Activated CD4-positive, alpha-beta T cell treated with anti-CD3 and anti-CD28 coated beads for 4 hours (primary cell): ENCODE results near the gene PAK2.
A peak's percentile ranks its signal among the peaks of the same experiment; 100 is the strongest.
"Not testable (repeated sequence)": the region's sequence is repeated elsewhere in the genome, so short reads cannot be mapped to it uniquely, and the experiment has no call there.

ENCODE experiments used
- DNase-seq, 2 donors: peaks; one replicate each; pipeline ENCODE4 v3.0.0-alpha.2; 2020

The PAK2 gene

DNA sequence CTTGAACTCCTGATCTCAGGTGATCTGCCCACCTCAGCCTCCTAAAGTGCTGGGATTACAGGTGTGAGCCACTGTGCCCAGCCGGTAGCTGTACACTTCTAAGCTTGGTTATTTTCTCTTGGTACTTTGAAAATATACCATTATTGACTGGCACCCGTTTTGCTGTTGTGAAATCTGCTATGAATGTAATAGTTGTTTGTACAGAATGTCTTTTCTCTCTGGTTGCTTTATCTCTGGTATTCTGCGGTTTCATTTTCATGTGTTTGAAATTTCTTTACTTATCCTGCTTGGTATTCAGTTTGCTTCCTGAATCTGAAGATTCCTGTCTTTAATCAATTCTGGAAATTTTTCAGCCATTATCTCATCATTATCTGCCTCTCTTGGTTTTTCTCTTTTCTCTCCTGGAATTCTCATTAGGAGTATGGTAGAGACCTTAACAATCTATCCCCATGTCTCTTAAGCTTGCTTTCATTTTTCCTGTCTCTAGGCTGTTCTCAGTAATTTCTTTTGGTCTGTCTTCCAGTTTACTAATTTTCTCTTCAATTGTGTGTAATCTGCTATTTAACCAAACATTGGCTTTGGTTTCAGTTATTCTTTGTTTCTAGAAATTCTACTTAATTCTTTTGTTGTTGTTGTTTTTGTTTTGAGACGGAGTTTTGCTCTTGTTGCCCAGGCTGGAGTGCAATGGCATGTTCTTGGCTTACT lies 2.8 kb upstream of the PAK2 start:
- no peak for DNase-seq

DNA sequence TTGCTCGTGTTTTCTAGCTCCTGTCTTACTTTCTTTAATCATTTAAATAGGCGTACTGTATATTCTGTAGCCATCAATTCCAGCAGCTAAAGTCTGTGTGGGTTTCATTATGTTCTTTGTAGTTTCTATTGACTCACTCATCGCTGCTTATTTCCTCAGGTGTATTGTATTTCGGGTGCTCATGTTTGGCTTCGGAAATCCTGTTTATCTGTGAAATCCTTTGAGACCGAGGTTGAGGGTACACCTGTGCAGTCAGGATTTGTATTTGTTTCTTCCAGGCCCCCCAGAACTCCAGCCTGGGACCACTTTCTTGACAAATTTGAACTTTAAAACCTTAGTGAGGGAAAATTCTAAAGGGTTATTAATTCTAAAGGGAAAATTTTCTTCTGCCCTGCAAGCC lies 2.0 kb upstream of the PAK2 start:
- DNase-seq, result no peak

DNA sequence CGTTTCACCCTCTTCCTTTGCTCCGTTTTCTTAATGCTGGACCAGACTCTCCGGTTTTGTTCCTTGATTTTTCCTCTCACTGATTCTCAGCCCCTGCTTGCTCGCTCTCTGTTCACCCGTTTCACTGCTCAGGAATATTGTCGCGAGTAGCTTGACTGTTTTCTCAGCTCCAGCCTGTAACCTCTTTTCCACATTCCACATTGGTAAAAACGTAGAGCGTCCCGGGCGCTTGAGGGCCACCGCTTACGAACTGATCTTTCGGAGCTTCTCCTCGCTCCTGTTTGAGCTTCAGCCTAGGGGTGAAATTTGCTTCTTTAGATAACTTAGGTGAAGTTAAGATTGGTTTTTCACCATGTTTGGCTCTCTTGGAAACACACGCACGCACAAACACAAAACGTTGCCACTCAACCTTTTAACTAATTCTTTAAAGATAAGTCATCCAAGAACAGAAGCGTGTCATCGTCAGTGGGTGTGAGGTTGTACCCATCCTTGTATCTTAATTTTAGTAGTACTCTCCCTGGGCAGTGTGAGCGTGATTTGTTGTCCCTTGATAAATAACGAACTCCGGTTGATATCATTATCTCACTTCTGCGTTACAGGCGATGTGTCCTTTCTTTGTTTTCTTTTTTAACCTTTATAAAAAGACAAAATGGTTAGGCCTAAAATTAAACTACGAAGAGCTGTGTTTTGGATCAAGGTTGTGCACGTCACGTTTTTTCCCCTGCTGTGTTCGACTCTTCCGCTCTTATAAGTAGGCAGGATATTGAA lies 1.0 kb downstream of the PAK2 start:
- DNase-seq, result peak; percentile 46 to 50

DNA sequence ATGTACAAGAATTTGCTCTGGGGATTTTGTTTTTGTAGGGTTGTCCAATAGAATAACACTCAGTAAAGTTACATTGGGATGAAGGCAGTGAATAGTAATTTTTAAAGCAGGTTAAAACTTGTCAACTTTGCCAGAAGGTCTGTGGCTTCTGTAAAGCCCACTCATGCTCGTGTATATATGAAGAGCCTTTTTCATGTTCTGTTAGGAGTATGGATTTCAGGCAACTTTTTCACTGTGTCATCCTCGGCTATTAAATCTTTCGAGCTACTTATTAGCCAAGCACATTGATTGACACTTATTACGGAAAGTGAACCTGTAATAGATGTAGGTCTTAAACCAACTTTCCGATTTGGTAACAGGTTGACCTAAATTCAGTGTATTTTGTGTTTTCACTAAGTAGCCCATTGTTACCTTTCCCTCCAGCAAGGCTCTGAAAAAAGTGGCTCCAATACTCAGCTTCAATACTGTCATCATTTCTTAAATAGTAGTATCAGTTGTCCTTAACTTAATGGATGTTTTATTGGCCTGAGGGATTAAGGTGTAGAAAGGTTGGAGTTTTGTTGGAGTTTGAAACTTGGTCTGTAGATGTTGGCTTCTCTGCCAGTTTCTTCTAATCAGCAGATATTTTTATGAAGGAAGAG lies 1.7 kb downstream of the PAK2 start:
- no peak for DNase-seq

DNA sequence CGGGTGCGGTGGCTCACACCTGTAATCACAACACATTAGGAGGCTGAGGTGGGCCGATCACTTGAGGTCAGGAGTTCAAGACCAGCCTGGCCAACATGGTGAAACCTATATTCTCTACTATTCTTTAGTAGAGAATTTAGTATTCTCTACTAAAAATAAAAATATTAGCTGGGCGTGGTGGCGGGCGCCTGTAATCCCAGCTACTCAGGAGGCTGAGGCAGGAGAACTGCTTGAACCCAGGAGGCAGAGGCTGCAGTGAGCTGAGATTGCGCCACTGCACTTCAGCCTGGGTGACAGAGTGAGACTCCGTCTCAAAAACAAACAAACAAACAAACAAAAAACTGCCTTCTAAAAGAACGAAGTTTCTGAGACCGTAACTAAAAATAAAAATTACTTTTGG lies 3.9 kb downstream of the PAK2 start:
- not testable (repeated sequence) for DNase-seq

DNA sequence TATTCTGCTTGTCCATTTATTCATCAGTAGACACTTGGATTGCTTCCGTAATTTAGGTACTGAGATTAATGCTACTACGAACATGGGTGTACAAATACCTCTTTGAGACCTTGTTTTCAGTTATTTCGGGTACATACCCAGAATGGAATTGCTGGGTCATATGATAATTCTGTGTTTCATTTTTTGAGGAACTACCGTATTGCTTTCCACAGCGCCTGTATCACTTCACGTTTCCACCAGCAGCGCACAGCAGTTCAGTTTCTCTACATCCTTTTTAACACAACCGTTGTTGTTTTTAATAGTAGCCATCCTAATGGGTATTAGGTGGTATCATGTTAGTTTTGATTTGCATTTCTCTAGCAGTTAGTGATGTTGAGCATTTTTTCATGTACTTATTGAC lies 9.5 kb downstream of the PAK2 start:
- DNase-seq, result no peak

DNA sequence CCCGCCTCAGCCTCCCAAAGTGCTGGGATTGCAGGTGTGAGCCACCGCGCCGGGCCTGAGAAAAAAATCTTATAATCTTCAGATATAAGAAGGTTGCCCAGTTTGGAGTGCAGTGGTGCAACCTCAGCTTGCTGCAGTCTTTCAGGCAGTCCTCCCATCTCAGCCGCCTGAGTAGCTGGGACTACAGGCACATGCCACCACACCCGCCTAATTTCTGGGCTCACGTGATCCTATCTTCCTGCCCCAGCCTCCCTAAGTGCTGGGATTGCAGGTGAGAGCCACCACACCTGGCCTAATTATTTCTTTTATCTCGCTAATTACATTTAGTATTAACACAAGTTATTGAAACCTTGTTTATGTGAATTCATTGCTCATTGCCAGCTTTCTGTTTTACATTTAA lies 13.5 kb downstream of the PAK2 start:
- no peak for DNase-seq

DNA sequence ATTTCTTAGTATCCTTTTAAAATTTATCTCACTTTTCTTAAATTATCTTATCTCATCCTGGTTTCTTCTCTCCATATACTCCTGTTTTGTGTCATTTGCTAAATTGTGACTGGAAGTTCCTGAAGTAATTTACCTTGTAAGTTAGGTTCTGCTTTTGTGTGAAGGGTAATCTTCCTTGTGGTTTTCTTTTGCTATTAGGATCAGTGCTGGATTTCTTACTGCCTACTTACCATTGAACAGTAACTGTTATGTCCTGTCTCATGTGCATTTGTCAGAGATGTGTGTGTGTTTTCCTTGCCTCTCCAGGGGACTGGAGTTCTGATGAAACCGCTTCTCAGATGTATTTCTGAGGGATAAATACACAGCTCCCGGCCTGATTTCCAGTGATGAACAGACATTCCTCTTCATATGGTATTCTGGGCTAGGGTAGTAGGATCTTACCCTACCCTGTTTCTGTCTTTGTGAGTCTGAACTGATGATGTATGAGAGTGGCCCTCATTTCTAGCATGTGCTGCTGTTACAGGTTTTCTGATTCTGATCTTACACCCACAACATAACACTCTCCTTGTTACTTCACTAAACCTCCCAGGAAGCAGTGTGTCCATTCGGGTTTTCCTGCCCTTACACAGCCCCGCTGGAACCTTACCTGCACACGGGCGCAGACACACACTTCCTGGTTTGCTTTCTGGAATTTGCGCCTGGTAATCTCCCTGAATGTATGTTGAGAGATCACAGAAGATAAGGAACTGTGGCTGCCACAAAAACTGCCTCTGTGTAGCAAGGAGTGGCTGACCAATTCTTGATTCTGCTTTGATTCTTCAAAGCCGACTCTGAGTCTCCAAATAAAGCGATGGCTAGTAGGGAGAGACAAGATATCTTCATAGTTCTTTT lies 14.7 kb downstream of the PAK2 start:
- DNase-seq, result no peak

DNA sequence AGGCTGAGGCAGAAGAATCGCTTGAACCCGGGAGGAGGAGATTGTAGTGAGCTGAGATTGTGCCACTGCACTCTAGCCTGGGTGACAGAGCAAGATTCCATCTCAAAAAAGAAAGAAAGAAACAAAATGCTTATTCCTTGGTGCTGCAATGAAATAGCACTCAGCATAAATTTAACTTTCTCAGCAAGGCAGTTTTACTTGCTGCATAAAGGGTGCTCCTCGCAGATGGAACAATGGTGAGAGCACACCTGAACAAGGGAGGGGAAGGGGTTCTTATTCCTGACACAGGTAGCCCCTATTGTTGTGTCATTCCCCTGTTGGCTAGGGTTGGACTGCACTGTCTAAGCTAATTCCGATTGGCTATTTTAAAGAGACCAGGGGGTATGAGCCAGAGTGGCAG lies 17.1 kb downstream of the PAK2 start:
- no peak for DNase-seq

DNA sequence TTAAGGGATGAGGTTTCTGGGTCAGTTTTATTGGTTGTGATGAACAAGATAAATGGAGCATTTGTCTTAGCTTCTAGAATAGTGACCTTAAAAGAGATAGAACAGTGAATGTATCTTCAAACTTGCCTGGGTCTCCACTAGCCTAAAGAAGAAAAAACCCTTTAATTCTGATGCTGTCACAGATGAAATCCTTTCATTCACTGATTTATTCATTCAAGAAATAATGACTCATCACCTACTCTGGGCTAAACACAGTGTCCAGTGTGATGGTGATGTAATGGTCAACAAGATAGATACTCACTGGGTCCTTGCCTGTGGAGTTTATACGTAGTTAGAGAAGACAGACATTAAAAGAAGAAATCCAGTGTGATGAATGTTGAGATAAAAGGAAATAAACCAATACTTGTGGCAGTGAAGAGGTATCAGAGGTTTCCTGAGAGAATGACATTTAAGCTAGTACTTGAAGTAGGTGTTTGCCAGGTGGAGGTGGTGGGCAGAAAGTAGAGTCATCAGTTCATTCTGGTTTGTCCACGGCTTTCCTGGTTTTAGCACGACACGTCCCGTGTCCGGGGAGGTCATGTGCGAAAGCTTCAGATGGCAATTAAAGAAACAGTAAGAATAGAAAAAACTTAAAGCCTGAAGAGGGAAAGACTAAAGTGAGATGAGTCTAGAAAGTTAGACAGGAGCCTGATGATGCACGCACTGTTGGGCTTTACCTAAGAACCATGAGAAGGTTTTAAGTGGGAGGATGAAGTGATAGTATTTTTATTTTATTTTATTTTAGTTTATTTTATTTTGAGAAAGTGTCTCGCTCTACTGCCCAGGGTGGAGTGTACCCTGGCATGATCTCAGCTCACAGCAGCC lies 18.5 kb downstream of the PAK2 start:
- DNase-seq, result no peak

DNA sequence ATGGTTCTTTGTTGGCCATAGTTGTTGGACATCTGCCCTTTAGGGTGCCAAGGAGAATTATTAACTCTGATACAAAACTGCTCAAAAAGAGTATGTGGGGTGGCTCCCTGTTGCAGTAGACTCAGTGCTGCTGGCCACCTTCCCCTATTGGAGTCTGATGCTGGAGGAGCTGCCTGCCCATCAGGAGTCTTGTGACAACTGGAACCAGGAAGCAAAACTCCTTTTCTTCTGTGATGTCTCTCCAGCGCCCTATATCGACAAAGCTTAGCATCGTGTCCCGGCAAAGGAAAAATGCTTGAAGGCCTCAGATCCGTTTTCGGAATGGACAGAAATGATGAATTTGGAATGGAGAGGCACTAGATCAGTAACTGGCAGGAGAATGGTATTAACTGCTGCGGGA lies 23.5 kb downstream of the PAK2 start:
- DNase-seq, result no peak

DNA sequence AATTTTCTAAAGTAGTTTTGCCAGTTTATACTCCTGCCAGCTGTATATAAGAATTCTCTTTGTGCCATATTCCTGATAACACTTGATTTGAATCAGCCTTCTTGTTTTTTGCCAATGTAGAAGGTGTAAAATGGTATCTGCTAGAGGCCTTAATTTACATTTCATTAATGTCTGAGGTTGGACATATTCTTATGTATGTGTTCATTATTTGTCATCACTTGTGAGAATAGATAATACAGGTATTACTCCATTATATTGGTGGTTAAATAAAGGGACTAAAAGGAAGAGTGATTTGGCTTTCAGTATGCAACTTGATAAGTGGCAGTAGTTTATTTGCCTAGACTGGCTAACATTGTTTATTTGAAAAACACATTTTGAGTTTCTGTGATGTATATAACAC lies 25.8 kb downstream of the PAK2 start:
- no peak for DNase-seq

DNA sequence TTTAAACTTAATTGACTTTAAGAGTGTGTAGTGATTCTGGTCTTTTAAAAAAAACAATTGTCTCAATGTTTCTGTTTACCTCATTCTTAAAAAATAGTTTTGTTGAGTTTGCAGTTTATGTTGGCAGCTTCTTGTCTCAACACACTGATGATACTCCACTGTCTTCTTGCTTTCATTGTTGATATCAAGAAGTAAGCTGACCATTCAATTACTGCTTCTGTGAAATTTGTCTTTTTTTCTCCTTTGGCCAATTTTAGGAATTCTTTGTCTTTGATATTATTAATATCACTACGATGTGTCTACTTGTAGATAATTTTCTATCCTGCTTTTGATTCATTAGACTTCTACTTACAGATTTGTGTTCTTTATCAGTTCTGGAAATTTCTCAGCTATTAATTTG lies 31.4 kb downstream of the PAK2 start:
- no peak for DNase-seq

DNA sequence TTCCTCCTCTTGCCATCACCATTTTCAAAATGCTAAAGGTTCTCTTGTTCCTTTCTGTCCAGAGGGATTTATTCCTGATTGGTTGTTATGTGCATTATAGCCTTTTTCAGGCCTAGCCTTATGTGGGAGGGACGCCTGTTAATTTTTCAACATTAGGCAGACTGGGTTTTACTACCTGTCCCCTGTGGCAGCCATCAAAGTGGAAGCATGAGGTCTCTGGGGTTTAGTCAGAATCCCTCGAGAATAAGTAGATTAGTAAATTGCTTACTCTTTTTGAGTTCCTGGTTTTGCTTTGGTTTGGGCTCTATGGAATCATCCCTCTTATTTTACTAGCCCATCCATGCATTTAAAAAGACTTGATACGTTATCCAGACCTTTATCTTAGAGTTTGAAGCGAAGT lies 32.4 kb downstream of the PAK2 start:
- no peak for DNase-seq

DNA sequence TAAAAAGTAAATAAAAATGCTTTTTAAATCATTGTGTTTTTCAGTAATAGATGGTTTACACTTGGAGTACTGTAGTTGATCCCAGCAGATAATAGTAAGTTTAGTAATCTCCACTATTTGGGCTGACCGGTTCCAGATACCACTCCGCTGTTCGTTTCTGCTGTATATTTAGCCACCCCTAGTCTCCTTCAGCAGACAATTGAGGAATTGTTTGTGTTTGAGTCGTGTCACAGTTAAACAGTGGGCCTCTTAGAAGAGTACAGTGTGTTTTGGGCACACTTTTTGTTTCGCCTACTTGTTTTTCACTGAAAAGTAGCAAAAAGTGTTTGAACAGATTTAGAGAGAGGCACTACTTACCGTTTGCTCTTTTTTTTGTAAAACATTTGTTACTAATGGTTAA lies 33.2 kb downstream of the PAK2 start:
- no peak for DNase-seq

DNA sequence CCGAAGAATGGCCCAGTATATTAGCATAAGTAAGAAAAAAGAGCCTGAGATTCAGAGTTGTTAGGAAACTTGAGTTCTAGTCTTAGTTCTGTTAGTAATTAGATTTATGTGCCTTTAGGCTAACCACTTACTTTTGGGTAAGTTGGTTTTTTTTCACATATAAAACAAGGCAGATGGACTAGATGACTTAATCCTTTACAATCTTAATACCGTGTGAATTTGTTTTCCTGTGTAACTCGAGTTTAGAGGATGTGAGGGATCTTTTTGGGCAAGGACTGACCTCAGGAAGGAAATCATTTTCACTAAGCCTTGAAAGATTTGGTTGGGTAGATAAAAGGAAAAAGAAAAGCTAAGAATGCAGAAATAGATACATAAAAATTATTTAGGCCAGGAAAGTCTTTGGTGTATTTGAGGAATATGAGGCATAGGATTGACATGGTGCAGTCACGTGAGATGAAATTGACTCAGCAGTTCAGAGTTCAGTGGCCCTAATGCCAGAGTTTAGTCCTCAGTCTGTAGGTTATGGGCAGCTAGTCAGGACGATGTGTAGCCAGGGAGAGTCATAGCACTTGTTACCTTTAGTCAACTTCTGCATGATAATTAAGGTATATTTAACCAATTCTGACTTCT lies 34.6 kb downstream of the PAK2 start:
- no peak for DNase-seq

DNA sequence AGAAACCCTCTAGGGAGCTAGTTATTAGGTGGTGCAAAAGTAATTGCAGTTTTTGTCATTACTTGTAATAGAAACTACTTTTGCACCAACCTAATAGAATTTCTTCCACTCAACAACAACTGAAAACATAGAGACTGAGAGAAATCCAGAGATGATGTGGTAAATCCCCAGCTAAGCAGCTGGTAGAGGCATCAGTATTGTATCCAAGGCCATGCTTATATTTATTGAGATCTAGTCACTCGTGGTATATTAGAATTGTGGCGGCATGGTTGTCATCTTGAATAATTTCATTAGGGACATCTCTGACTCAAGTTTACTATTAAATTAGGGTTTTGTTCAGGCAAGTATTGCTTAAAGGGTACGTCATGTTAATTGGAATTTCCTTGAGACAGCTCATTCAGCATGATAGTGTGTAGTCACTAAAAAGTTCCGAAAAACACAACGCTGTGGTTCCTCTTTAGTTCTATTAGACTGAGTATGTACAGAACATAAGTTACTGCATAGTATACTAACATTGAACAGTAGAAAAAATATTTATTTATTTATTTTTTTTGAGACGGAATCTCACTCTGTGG lies 35.3 kb downstream of the PAK2 start:
- DNase-seq, result no peak

DNA sequence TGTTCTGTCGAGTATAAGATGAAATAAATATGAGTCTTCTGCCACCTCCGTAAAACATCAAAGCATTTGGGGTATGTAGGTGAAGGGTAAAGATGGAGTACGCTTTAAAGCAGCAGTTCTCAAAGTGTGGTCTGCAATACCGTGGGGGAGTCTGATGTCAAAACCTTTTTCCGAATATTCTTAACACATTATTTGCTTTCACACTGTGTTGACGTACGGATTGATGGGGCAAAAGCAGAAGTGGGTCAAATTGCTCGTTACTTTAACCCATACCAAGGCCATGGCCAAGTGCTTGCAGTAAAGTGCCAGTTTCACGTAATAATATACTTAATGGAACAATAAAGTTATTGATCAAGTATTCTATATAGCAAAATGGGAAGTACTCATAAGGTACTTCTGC lies 36.3 kb downstream of the PAK2 start:
- no peak for DNase-seq

DNA sequence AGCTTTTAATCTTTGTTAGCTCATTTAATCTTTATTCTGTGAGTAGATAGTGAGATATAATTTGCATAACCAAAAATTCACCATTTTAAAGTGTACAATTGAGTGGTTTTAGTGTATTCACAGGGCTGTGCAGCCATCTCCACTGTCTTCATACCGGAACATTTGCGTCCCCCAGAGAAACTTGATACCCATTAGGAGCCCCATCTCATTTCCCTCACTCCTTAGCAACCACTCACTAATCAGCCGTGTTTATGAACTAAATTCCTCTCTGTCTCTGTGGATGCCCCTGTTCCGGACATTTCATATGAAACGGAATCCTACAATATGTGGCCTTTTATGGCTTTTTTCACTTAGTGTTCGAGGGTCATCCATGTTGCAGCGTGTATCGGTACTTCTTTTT lies 38.2 kb downstream of the PAK2 start:
- no peak for DNase-seq

DNA sequence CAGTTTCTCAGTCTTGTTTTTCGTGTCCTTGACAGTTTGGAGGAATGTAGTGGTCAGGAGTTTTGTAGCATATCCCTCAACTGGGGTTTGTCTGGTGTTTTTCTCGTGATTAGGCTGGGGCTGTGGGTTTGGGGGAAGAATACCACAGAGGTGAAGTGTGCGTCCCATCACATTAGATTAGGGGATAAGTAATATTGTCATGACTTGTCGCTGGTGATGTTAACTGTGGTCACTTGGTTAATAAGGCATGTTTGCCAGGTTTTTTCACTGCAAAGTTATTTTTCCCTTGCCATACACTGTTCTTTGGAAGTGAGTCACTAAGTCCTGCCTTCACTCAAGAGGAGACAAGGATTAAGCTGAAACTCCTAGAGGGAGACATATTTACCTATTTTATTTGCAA lies 39.1 kb downstream of the PAK2 start:
- no peak for DNase-seq

DNA sequence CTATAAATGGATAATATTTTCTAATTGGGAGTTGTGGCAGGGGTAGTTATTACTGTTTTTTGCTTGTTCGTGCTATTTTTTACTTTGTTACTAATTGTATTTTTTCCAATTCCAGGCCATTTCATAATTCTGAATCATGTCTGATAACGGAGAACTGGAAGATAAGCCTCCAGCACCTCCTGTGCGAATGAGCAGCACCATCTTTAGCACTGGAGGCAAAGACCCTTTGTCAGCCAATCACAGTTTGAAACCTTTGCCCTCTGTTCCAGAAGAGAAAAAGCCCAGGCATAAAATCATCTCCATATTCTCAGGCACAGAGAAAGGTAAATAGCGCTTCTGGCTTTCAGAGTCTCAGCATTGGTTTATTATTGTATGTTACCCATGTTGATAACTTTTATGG lies 42.9 kb downstream of the PAK2 start:
- DNase-seq, result no peak
